Psoas muscle (tissue), 8 donors: ENCODE data around the gene PSMD12. TPM values are rescaled to one million over a fixed set of nuclear protein-coding genes. Genes with fewer than 3 reads are reported as not detected.
A peak's percentile ranks its signal among the peaks of the same experiment; 100 is the strongest.
"Not testable (repeated sequence)": the region's sequence is repeated elsewhere in the genome, so short reads cannot be mapped to it uniquely, and the experiment has no call there.

Experiments used
- ATAC-seq, 4 donors: fragments of 200-7000 bp; cut with Tn5 transposase; one replicate each; pipeline ENCODE4 v1.9.1; 2020; ENCODE audit warnings: moderate library complexity in 3 of 4, mild to moderate bottlenecking in 2 of 4
- DNase-seq, 2 donors: peaks; one replicate each; pipeline ENCODE4 v3.0.0-alpha.2; 2020
- H3K27ac ChIP-seq: fragments of 200-600 bp; one replicate; pipeline ENCODE4 v1.8.0; 2022
- H3K27me3 ChIP-seq, 3 donors: fragments of 200-600 bp in 1 of 3; one replicate each; pipeline versions ENCODE4 v1.6.1 to v1.8.0; 2013 to 2022; ENCODE audit warnings: low read length in 2 of 3, mild to moderate bottlenecking in 2 of 3, moderate library complexity in 1 of 3; ENCODE audit not compliant: insufficient read depth in 3 of 3
- H3K36me3 ChIP-seq, 2 donors: fragments of 200-600 bp in 1 of 2; one replicate each; pipeline versions ENCODE4 v1.6.1 to v1.8.0; 2013 to 2022; ENCODE audit warnings: low read depth in 1 of 2, mild to moderate bottlenecking in 1 of 2, moderate library complexity in 1 of 2; ENCODE audit not compliant: insufficient read depth in 1 of 2
- H3K4me1 ChIP-seq: fragments of 200-600 bp; one replicate; pipeline ENCODE4 v1.8.0; 2022
- H3K4me3 ChIP-seq: fragments of 200-600 bp; one replicate; pipeline ENCODE4 v1.8.0; 2022; ENCODE audit warnings: mild to moderate bottlenecking
- H3K9me3 ChIP-seq: fragments of 200-600 bp; one replicate; pipeline ENCODE4 v1.8.0; 2022
- CTCF ChIP-seq: fragments of 200-600 bp; IDR thresholded peaks from one replicate; pipeline ENCODE4 v1.8.0; 2022; ENCODE audit warnings: antibody characterized with exemption
- WGBS, 3 donors: extraction: QIAGEN DNeasy Blood & Tissue Kit; methylation state at CpG; one replicate each; pipeline versions ENCODE4 v1.1.6 to v1.1.7; 2013; 5-methylcytosine and 5-hydroxymethylcytosine counted together
- intact Hi-C, 2 donors: fragments of 100-400 bp; cut with DNase I; formaldehyde crosslinking; loops; one replicate each; pipeline versions ENCODE4 v1.11.0 to v1.14.2; 2022
- polyA plus RNA-seq, 3 donors: library from polyadenylated mRNA; stranded (reverse); fragments of 200-250 nt; gene quantifications; one replicate each; pipeline ENCODE4 v1.2.3, GENCODE V29; 2013
- total RNA-seq, 4 donors: library from RNA; stranded (reverse); fragmentation: NEBNext Ultra II Directional in 2 of 4; extraction: Animal tissue kit (Norgen Biotek cat#: 25700) in 2 of 4; gene quantifications; one replicate each; pipeline versions ENCODE4 v1.2.1 to v1.2.4, GENCODE V29; 2021 to 2023
- donor health status: healthy with polysubstance abuse.
- donor health status: DM: no; HTN: no; CAD: no; lungs with moderate emphysema.
- donor health status: Bipolar disorder and iron deficiency.
- donor health status: healthy.
- donor health status: DM: yes; HTN: yes; CAD: no.
- donor health status: DM: no; HTN: no; CAD: no.
- donor health status: DM: no; HTN: no; CAD: no.
- donor health status: DM: yes; HTN: yes; CAD: no.

The PSMD12 gene
- total and polyA plus RNA-seq, 7 donors: 66.6 to 281 (median 121) TPM

- no peak for TF ChIP-seq CTCF
- H3K36me3 ChIP-seq: peaks cover 0 to 19% of the 10 kb centered on the region in 2 donors
- 87 to 88% (median 88%) methylated on average over 5 of the region's 5 CpGs for WGBS, 3 donors
- intact Hi-C loops: no loop called here
- H3K9me3 ChIP-seq: no peaks in the 10 kb centered on the region
- no peak overlapping the region for H3K27ac ChIP-seq
- H3K27me3 ChIP-seq: no peaks in the 10 kb centered on the region
- DNase-seq: no peak
- H3K4me1 ChIP-seq: no peaks in the 10 kb centered on the region
- peak in 1 of 4 donors; percentile 28 for ATAC-seq
- H3K4me3 ChIP-seq: no peak overlapping the region
These were observed 31.0 kb downstream of the PSMD12 start for GRCh38 chr17:67335245-67335835.

GRCh38 chr17:67332162-67332508 lies 34.2 kb downstream of the PSMD12 start:
- ATAC-seq, H3K9me3 ChIP-seq, DNase-seq, H3K4me3 ChIP-seq, H3K36me3 ChIP-seq, H3K27ac ChIP-seq, intact Hi-C loops, H3K27me3 ChIP-seq, H3K4me1 ChIP-seq: not testable (repeated sequence)
- WGBS, 3 donors: 89 to 92% (median 92%) methylated on average over 1 of the region's 1 CpG

- ATAC-seq, H3K4me1 ChIP-seq, DNase-seq, H3K27ac ChIP-seq, H3K36me3 ChIP-seq, H3K27me3 ChIP-seq, H3K9me3 ChIP-seq, intact Hi-C loops, H3K4me3 ChIP-seq: not testable (repeated sequence)
- WGBS, 3 donors: 91 to 94% (median 92%) methylated on average over 8 of the region's 8 CpGs
These were observed 34.8 kb downstream of the PSMD12 start for GRCh38 chr17:67331381-67332161.

- TF ChIP-seq CTCF: no peak
- 62 to 71% (median 67%) methylated on average over 3 of the region's 3 CpGs for WGBS, 3 donors
- intact Hi-C loops: no loop called here
These were observed 38.4 kb downstream of the PSMD12 start for GRCh38 chr17:67328026-67328425.

GRCh38 chr17:67326959-67327745 lies 39.2 kb downstream of the PSMD12 start:
- H3K4me1 ChIP-seq, ATAC-seq, intact Hi-C loops, H3K4me3 ChIP-seq, H3K9me3 ChIP-seq, H3K27ac ChIP-seq, H3K27me3 ChIP-seq, DNase-seq, H3K36me3 ChIP-seq: not testable (repeated sequence)
- 73 to 87% (median 74%) methylated on average over 7 to 13 of the region's 13 CpGs for WGBS, 3 donors

More at GRCh38 chr17:67328026-67328425, 38.4 kb downstream of the PSMD12 start:
- Histone ChIP-seq H3K27me3 (no peaks in the 10 kb centered on the region), H3K4me1 (no peaks in the 10 kb centered on the region), H3K36me3 (no peaks in the 10 kb centered on the region), H3K27ac (no peak overlapping the region), H3K9me3 (no peaks in the 10 kb centered on the region), H3K4me3 (no peak overlapping the region)
- DNase-seq (no peak), ATAC-seq (no peak)

- WGBS, 3 donors: 85 to 93% (median 90%) methylated on average over 3 of the region's 3 CpGs
- intact Hi-C loops: no loop called here
- Histone ChIP-seq H3K27ac (no peak overlapping the region), H3K27me3 (no peaks in the 10 kb centered on the region), H3K9me3 (no peaks in the 10 kb centered on the region), H3K36me3 (no peaks in the 10 kb centered on the region), H3K4me3 (no peak overlapping the region), H3K4me1 (no peaks in the 10 kb centered on the region)
- DNase-seq: no peak
- TF ChIP-seq CTCF: no peak
- ATAC-seq: no peak
These were observed 39.9 kb downstream of the PSMD12 start for GRCh38 chr17:67326440-67326839.
